H1 (cell line): ENCODE data around the gene ACO1. TPM values are rescaled to one million over a fixed set of nuclear protein-coding genes. Genes with fewer than 3 reads are reported as not detected.

ENCODE experiments used
- BRCA1 ChIP-seq: IDR thresholded peaks from 2 replicates; pipeline ENCODE4 v1.6.1; 2012; ENCODE audit warnings: low read depth, low read length, improper control_type of control experiment
- CBX8 ChIP-seq: fragments of 300-800, 300-1000 bp; sonication (generic); IDR thresholded peaks from 2 replicates; pipeline ENCODE4 v1.7.1; 2016; ENCODE audit warnings: low read depth, low read length, borderline replicate concordance
- CHD2 ChIP-seq: IDR thresholded peaks from 2 replicates; pipeline ENCODE4 v1.6.1; 2012; ENCODE audit warnings: low read length, improper control_type of control experiment
- CHD7 ChIP-seq: fragments of 300-600 bp; sonication (generic); IDR thresholded peaks from 2 replicates; pipeline ENCODE4 v1.7.1; 2012; ENCODE audit warnings: low read length, moderate library complexity, mild to moderate bottlenecking, inconsistent platforms; ENCODE audit not compliant: insufficient replicate concordance
- E2F6 ChIP-seq: IDR thresholded peaks from 2 replicates; pipeline ENCODE4 v1.6.1; 2012; ENCODE audit warnings: inconsistent platforms
- HDAC2 ChIP-seq, 2 experiments: fragments of 300-600 bp in 1 of 2; sonication (generic) in 1 of 2; IDR thresholded peaks; 2 replicates each; pipeline ENCODE4 v1.6.1; 2011 to 2012; ENCODE audit warnings: low read depth in 2 of 2, low read length in 2 of 2, mild to moderate bottlenecking in 2 of 2, moderate library complexity in 2 of 2, borderline replicate concordance in 1 of 2, inconsistent platforms in 1 of 2
- HDAC6 ChIP-seq: IDR thresholded peaks from one replicate; pipeline ENCODE4 v1.7.1; 2012; ENCODE audit warnings: low read depth, mild to moderate bottlenecking, inconsistent platforms, low read length, moderate library complexity
- MAX ChIP-seq: IDR thresholded peaks from 2 replicates; pipeline ENCODE4 v1.6.1; 2012; ENCODE audit warnings: inconsistent platforms
- RBBP5 ChIP-seq: IDR thresholded peaks from 2 replicates; pipeline ENCODE4 v1.7.1; 2012; ENCODE audit warnings: low read depth, mild to moderate bottlenecking, inconsistent platforms, low read length, moderate library complexity, borderline replicate concordance
- RXRA ChIP-seq: IDR thresholded peaks from 2 replicates; pipeline ENCODE4 v1.6.1; 2011; ENCODE audit warnings: low read depth, mild to moderate bottlenecking, low read length, moderate library complexity; ENCODE audit not compliant: insufficient read depth
- SP2 ChIP-seq: IDR thresholded peaks from 2 replicates; pipeline ENCODE4 v1.6.1; 2012; ENCODE audit warnings: mild to moderate bottlenecking, low read length, inconsistent platforms
- polyA plus RNA-seq, 7 experiments: library from polyadenylated mRNA; depleted of rRNA in 3 of 7; stranded (reverse) in 5 of 7; unstranded in 2 of 7; fragments of >200 nt in 5 of 7; fragments of 200-250 nt in 2 of 7; gene quantifications; 1 replicate in 5 of 7; 2 replicates in 1 of 7; 4 replicates in 1 of 7; pipeline versions ENCODE4 v1.2.1 to v1.2.3, GENCODE V29; 2011 to 2013; ENCODE audit warnings: missing spikeins in 2 of 7, mixed read lengths in 2 of 7
- total RNA-seq: library from RNA; stranded (reverse); fragmentation: NEBNext Ultra II Directional; extraction: Animal tissue kit (Norgen Biotek cat#: 25700); gene quantifications from 2 replicates; pipeline ENCODE4 v1.2.1, GENCODE V29; 2021

Gene ACO1
- total and polyA plus RNA-seq, 2 of the 8 experiments (the other 6 are each of a cell fraction or from before 2014, with no cell fraction given), result 39.3 to 49.8 TPM

GRCh38 chr9:32472344-32472743 lies 87.9 kb downstream of the ACO1 start (continued):
- TF ChIP-seq CHD7 (no peak), RBBP5 (no peak), CBX8 (no peak), HDAC6 (no peak), BRCA1 (no peak), CHD2 (no peak), MAX (no peak), E2F6 (no peak), SP2 (no peak), HDAC2 (IDR thresholded peaks at IDR 0.05; ENCODE audit: borderline replicate concordance in 1 of 2, low read depth in 2 of 2, low read length in 2 of 2) (no peak), RXRA (no peak)
